ENCODE results near the gene SALL3.
"Not testable (repeated sequence)": the region's sequence is repeated elsewhere in the genome, so short reads cannot be mapped to it uniquely, and the experiment has no call there.

Gene SALL3

GRCh38 chr18:78979730-78980278 lies at the start of gene SALL3:
TSS of gene SALL3 (plus strand) at chr18:78979818. CDS start at chr18:78980275, 457 bp downstream.
- peak; percentile 79 for DNase-seq (ENCODE audit: low spot score)

- no peak for DNase-seq (ENCODE audit: low spot score)
Measured at GRCh38 chr18:78932281-78932680, 47.3 kb upstream of the SALL3 start.

- DNase-seq (ENCODE audit: low spot score): no peak
Measured at GRCh38 chr18:78934003-78934402, 45.6 kb upstream of the SALL3 start.

GRCh38 chr18:78934551-78935225 lies 44.9 kb upstream of the SALL3 start:
- no peak for DNase-seq (ENCODE audit: low spot score)

- no peak for DNase-seq (ENCODE audit: low spot score)
Measured at GRCh38 chr18:78935406-78935805, 44.2 kb upstream of the SALL3 start.

- no peak for DNase-seq (ENCODE audit: low spot score)
Measured at GRCh38 chr18:78936251-78937005, 43.2 kb upstream of the SALL3 start.

- DNase-seq (ENCODE audit: low spot score): no peak
Measured at GRCh38 chr18:78937166-78937565, 42.5 kb upstream of the SALL3 start.

- no peak for DNase-seq (ENCODE audit: low spot score)
Measured at GRCh38 chr18:78939105-78939504, 40.5 kb upstream of the SALL3 start.

GRCh38 chr18:78939734-78940494 lies 39.7 kb upstream of the SALL3 start:
- no peak for DNase-seq (ENCODE audit: low spot score)

GRCh38 chr18:78942236-78942635 lies 37.4 kb upstream of the SALL3 start:
- not testable (repeated sequence) for DNase-seq (ENCODE audit: low spot score)

- DNase-seq (ENCODE audit: low spot score): no peak
Measured at GRCh38 chr18:78945628-78946027, 34.0 kb upstream of the SALL3 start.

- no peak for DNase-seq (ENCODE audit: low spot score)
Measured at GRCh38 chr18:78947291-78947690, 32.3 kb upstream of the SALL3 start.

GRCh38 chr18:78948221-78948620 lies 31.4 kb upstream of the SALL3 start:
- peak; percentile 44 for DNase-seq (ENCODE audit: low spot score)

- no peak for DNase-seq (ENCODE audit: low spot score)
Measured at GRCh38 chr18:78948707-78949106, 30.9 kb upstream of the SALL3 start.

GRCh38 chr18:78949216-78949615 lies 30.4 kb upstream of the SALL3 start:
- DNase-seq (ENCODE audit: low spot score): no peak

GRCh38 chr18:78950386-78950785 lies 29.2 kb upstream of the SALL3 start:
- DNase-seq (ENCODE audit: low spot score): no peak

GRCh38 chr18:78953566-78953965 lies 26.1 kb upstream of the SALL3 start:
- DNase-seq (ENCODE audit: low spot score): no peak

GRCh38 chr18:78955051-78955450 lies 24.6 kb upstream of the SALL3 start:
- DNase-seq (ENCODE audit: low spot score): no peak

- no peak for DNase-seq (ENCODE audit: low spot score)
Measured at GRCh38 chr18:78957140-78957539, 22.5 kb upstream of the SALL3 start.

GRCh38 chr18:78960709-78961108 lies 18.9 kb upstream of the SALL3 start:
- DNase-seq (ENCODE audit: low spot score): no peak

- no peak for DNase-seq (ENCODE audit: low spot score)
Measured at GRCh38 chr18:78962098-78962497, 17.5 kb upstream of the SALL3 start.

- not testable (repeated sequence) for DNase-seq (ENCODE audit: low spot score)
Measured at GRCh38 chr18:78964727-78965126, 14.9 kb upstream of the SALL3 start.

- peak; percentile 37 for DNase-seq (ENCODE audit: low spot score)
Measured at GRCh38 chr18:78965260-78965659, 14.4 kb upstream of the SALL3 start.
